ENCODE results near the gene UVSSA. TPM values are rescaled to one million over a fixed set of nuclear protein-coding genes. Genes with fewer than 3 reads are reported as not detected.

UVSSA gene
- total and polyA plus RNA-seq, 2 donors (not counting 1 experiment from before 2014, with no cell fraction given), result 34.6 to 40.5 TPM

GRCh38 chr4:1380368-1381151, 33.6 kb downstream of the UVSSA start:
- peaks cover 0 to 3% of the 10 kb centered on the region in 2 experiments for H3K36me3 ChIP-seq (replicated peaks in 1 of 2; ENCODE audit: control extremely low read depth in 1 of 2, control insufficient read depth in 1 of 2, extremely low read depth in 1 of 2, insufficient read depth in 2 of 2, low read length in 1 of 2)
- no peaks in the 10 kb centered on the region for H3K4me1 ChIP-seq (ENCODE audit: control insufficient read depth in 2 of 2, insufficient read depth in 2 of 2, low read length in 2 of 2)
- no peaks in the 10 kb centered on the region for H3K9me3 ChIP-seq (ENCODE audit: control extremely low read depth in 1 of 3, control insufficient read depth in 2 of 3, insufficient read depth in 1 of 3, low read length in 2 of 3)
- no peak overlapping the region for H3K4me3 ChIP-seq (ENCODE audit: control extremely low read depth in 1 of 5, extremely low read depth in 1 of 5, insufficient read depth in 1 of 5, low read depth in 2 of 5, low read length in 4 of 5)
- intact Hi-C loops (cut with micrococcal nuclease), result no loop called here
- Mint-ChIP-seq H3K4me3 (no peak overlapping the region), H3K9me3 (ENCODE audit: insufficient read depth) (no peaks in the 10 kb centered on the region), H3K27ac (no peak overlapping the region), H3K4me1 (no peaks in the 10 kb centered on the region), H3K27me3 (no peaks in the 10 kb centered on the region)
- H3K9ac ChIP-seq (ENCODE audit: low read length), result no peak overlapping the region
- H3K27me3 ChIP-seq (replicated peaks in 1 of 4; ENCODE audit: control extremely low read depth in 1 of 4, control insufficient read depth in 3 of 4, insufficient read depth in 4 of 4, low read length in 3 of 4), result no peaks in the 10 kb centered on the region
- no peak overlapping the region for H2AFZ ChIP-seq (ENCODE audit: insufficient read depth, low read depth, low read length, poor library complexity, severe bottlenecking)
- no peak overlapping the region for H3K27ac ChIP-seq (ENCODE audit: low read length in 2 of 2)
- no peaks in the 10 kb centered on the region for H3K79me2 ChIP-seq (ENCODE audit: control insufficient read depth, insufficient read depth, low read length)
- WGBS (ENCODE audit: insufficient coverage), result 89% methylated on average over 34 of the region's 36 CpGs
- DNase-seq, result no peak
- no peak for ATAC-seq (ENCODE audit: low read depth)
- H3K4me2 ChIP-seq (replicated peaks; ENCODE audit: low read depth, low read length, poor library complexity, severe bottlenecking), result no peak overlapping the region
- no peaks in the 10 kb centered on the region for H4K20me1 ChIP-seq (ENCODE audit: control insufficient read depth, insufficient read depth, low read length, poor library complexity, severe bottlenecking)
- TF ChIP-seq CTCF (IDR thresholded peaks at IDR 0.05), result no peak
- no peak for TF ChIP-seq EZH2 (IDR thresholded peaks at IDR 0.05; ENCODE audit: borderline replicate concordance, insufficient read depth, low read depth, low read length, poor library complexity, severe bottlenecking)
- CTCF ChIA-PET, result no interaction called here
- POLR2A ChIA-PET, result no interaction called here

- H3K9me3 Mint-ChIP-seq (ENCODE audit: insufficient read depth), result no peaks in the 10 kb centered on the region
- H3K27me3 Mint-ChIP-seq, result no peaks in the 10 kb centered on the region
Measured at GRCh38 chr4:1381181-1381621, 34.2 kb downstream of the UVSSA start.

More at GRCh38 chr4:1381181-1381621, 34.2 kb downstream of the UVSSA start:
- Histone ChIP-seq H3K4me2 (replicated peaks; ENCODE audit: low read depth, low read length, poor library complexity, severe bottlenecking) (no peak overlapping the region), H3K9ac (ENCODE audit: low read length) (no peak overlapping the region), H3K27ac (ENCODE audit: low read length in 2 of 2) (no peak overlapping the region), H2AFZ (ENCODE audit: insufficient read depth, low read depth, low read length, poor library complexity, severe bottlenecking) (no peak overlapping the region), H3K27me3 (replicated peaks in 1 of 4; ENCODE audit: control extremely low read depth in 1 of 4, control insufficient read depth in 3 of 4, insufficient read depth in 4 of 4, low read length in 3 of 4) (no peaks in the 10 kb centered on the region), H3K9me3 (ENCODE audit: control extremely low read depth in 1 of 3, control insufficient read depth in 2 of 3, insufficient read depth in 1 of 3, low read length in 2 of 3) (no peaks in the 10 kb centered on the region), H4K20me1 (ENCODE audit: control insufficient read depth, insufficient read depth, low read length, poor library complexity, severe bottlenecking) (no peaks in the 10 kb centered on the region), H3K36me3 (replicated peaks in 1 of 2; ENCODE audit: control extremely low read depth in 1 of 2, control insufficient read depth in 1 of 2, extremely low read depth in 1 of 2, insufficient read depth in 2 of 2, low read length in 1 of 2) (peaks cover 0 to 3% of the 10 kb centered on the region in 2 experiments), H3K4me1 (ENCODE audit: control insufficient read depth in 2 of 2, insufficient read depth in 2 of 2, low read length in 2 of 2) (no peaks in the 10 kb centered on the region), H3K79me2 (ENCODE audit: control insufficient read depth, insufficient read depth, low read length) (no peaks in the 10 kb centered on the region), H3K4me3 (ENCODE audit: control extremely low read depth in 1 of 5, extremely low read depth in 1 of 5, insufficient read depth in 1 of 5, low read depth in 2 of 5, low read length in 4 of 5) (no peak overlapping the region)
- no peaks in the 10 kb centered on the region for H3K4me1 Mint-ChIP-seq
- H3K27ac Mint-ChIP-seq, result no peak overlapping the region
- 96% methylated on average over 10 of the region's 12 CpGs for WGBS (ENCODE audit: insufficient coverage)
- ATAC-seq (ENCODE audit: low read depth) (no peak), DNase-seq (no peak)
- no peak for TF ChIP-seq EZH2 (IDR thresholded peaks at IDR 0.05; ENCODE audit: borderline replicate concordance, insufficient read depth, low read depth, low read length, poor library complexity, severe bottlenecking)
- TF ChIP-seq CTCF (IDR thresholded peaks at IDR 0.05), result no peak
- POLR2A ChIA-PET, result no interaction called here
- CTCF ChIA-PET, result no interaction called here
- H3K4me3 Mint-ChIP-seq, result no peak overlapping the region
- intact Hi-C loops (cut with micrococcal nuclease), result no loop called here

Measured in B cell (primary cell).